HT1080 (cell line): ENCODE data around the gene GDPD1. TPM values are rescaled to one million over a fixed set of nuclear protein-coding genes. Genes with fewer than 3 reads are reported as not detected.

Experiments
- DNase-seq: peaks from one replicate; pipeline ENCODE4 v3.0.0-alpha.2; 2015; ENCODE audit warnings: low read depth
- small RNA-seq: library from RNA; depleted of rRNA; stranded (forward); fragments of <200 nt; gene quantifications from one replicate; pipeline ENCODE3, GENCODE V24; 2014
- total RNA-seq: library from RNA; depleted of rRNA; stranded (reverse); fragments of >200 nt; shearing (Covaris generic); gene quantifications from 2 replicates; pipeline ENCODE4 v1.2.3, GENCODE V29; 2014; rRNA removed

Gene GDPD1
- total RNA-seq, 1 experiment from 2014 or later, result 1.5 TPM

DNA sequence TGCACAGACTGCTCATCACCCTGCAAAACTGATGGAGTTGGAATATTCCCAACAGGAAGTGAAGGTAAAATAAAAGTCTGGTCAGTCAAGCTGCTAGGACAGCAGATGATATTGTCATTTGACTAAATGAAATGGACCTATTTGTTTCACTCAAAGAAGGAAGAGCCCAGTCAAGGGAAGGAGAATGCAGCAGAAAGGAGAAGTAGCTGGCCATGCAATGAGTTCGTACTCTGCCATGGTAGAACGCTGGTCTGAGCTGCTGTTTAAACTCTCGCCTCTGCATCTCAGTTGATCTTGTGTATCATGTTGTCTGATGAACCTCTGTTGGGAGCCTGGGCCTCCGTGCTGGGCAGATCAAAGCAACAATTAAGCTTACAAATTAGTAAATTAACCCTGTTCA is 95.6 kb downstream of the GDPD1 start:
- no peak for DNase-seq

Small RNA genes lying within 50 kb of the gene (small RNA-seq; reads per million reads assigned to genes)
- gene RF00019 (not detected), gene SNRPGP17 (not detected)

Other genes with a start within 250 kb of the GDPD1 start
- gene TRIM37, start 113.6 kb upstream of the GDPD1 start, total RNA-seq, result 23.4 and 28.2 TPM in 2 replicates
- gene SKA2, start 65.3 kb upstream of the GDPD1 start, total RNA-seq, result 109 and 123 TPM in 2 replicates
- gene PRR11, start 64.8 kb upstream of the GDPD1 start, total RNA-seq, result 28.2 and 44.1 TPM in 2 replicates
- gene SMG8, start 10.5 kb upstream of the GDPD1 start, total RNA-seq, result 22.1 and 22.2 TPM in 2 replicates
- gene YPEL2, start 111.1 kb downstream of the GDPD1 start, total RNA-seq, result 0.60 and 1.1 TPM in 2 replicates